ENCODE measurements around the gene TOMM6. TPM values are rescaled to one million over a fixed set of nuclear protein-coding genes. Genes with fewer than 3 reads are reported as not detected.

TOMM6 gene
- total and polyA plus RNA-seq, 4 donors: 48.2 to 123 (median 86.1) TPM

DNA sequence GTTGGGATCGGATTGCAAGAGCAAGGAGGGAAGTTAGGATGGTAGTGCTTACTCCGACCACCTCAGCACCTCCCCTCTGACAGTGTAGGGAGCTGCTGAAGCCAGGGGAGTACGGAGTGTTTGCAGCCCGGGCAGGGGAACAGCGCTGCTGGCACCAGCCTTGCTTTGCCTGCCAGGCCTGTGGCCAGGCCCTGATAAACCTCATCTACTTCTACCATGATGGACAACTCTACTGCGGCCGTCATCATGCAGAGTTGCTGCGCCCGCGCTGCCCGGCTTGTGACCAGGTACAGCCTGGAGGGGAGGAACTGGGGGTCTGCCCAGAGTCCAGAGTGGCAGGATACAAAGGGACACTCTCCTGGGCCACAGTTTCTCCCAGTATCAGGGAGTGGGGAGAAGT is 2.2 kb upstream of the TOMM6 start (continued):
- TF ChIP-seq, protein P1, sequence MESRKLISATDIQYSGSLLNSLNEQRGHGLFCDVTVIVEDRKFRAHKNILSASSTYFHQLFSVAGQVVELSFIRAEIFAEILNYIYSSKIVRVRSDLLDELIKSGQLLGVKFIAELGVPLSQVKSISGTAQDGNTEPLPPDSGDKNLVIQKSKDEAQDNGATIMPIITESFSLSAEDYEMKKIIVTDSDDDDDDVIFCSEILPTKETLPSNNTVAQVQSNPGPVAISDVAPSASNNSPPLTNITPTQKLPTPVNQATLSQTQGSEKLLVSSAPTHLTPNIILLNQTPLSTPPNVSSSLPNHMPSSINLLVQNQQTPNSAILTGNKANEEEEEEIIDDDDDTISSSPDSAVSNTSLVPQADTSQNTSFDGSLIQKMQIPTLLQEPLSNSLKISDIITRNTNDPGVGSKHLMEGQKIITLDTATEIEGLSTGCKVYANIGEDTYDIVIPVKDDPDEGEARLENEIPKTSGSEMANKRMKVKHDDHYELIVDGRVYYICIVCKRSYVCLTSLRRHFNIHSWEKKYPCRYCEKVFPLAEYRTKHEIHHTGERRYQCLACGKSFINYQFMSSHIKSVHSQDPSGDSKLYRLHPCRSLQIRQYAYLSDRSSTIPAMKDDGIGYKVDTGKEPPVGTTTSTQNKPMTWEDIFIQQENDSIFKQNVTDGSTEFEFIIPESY (IDR thresholded peaks at IDR 0.05): no peak

DNA sequence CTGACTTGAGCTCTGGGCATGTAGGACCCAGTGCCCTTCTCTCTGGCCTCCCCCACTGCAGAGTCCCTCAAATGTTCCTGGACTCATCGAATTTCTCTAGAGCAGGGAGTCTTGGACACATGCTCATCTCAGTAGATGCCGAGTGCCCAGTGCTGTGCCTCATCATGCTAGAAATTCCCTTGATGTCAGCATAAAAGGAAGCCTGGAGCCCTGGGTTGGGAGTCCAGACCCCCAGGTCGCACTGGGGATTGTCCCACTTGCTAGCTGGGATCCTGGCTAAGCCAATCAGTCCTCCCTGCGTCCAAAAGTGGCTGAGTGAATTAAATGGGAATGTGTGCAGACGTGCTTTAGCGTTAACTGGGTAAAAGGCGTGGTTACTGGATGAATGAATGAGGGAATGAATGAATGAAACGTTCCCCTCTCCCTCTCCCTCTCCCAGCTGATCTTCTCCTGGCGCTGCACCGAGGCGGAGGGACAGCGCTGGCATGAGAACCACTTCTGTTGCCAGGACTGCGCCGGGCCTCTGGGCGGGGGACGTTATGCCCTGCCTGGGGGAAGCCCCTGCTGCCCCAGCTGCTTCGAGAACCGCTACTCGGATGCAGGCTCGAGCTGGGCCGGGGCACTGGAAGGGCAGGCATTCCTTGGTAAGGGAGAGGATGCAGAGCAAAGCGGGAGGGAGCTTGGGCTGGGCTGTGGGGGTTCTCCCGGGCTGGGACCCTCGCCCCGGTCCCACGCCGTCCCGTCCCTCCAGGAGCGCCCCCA is 1.6 kb upstream of the TOMM6 start:
- H3K27me3 ChIP-seq (ENCODE audit: control insufficient read depth in 4 of 4, insufficient read depth in 4 of 4, low read length in 3 of 4): no peaks in the 10 kb centered on the region
- peak overlapping the region in 1 of 3 donors; percentile 72 for H3K4me3 ChIP-seq (ENCODE audit: low read depth in 1 of 3, low read length in 3 of 3)
- H3K36me3 ChIP-seq (ENCODE audit: control insufficient read depth in 4 of 4, insufficient read depth in 3 of 4, low read depth in 1 of 4, low read length in 3 of 4): peaks cover 0 to 13% (median 10%) of the 10 kb centered on the region in 4 donors
- DNase-seq (ENCODE audit: low spot score): no peak
- WGBS: 26% methylated on average over 29 of the region's 29 CpGs
- H3K4me1 ChIP-seq (ENCODE audit: control insufficient read depth in 4 of 4, insufficient read depth in 4 of 4, low read length in 3 of 4): peaks cover 9 to 33% (median 25%) of the 10 kb centered on the region in 4 donors
- no peak overlapping the region for H3K9ac ChIP-seq (ENCODE audit: low read depth in 1 of 2, low read length in 2 of 2)
- peak overlapping the region in 1 of 2 donors; percentile 54 for H3K27ac ChIP-seq (ENCODE audit: low read depth in 1 of 2, low read length in 2 of 2)
- TF ChIP-seq HNF4A (conservative IDR thresholded peaks at IDR 0.05) (no peak), RXRA (IDR thresholded peaks at IDR 0.05) (no peak)
- H3K9me3 ChIP-seq (ENCODE audit: control insufficient read depth in 4 of 4, low read length in 3 of 4): no peaks in the 10 kb centered on the region

DNA sequence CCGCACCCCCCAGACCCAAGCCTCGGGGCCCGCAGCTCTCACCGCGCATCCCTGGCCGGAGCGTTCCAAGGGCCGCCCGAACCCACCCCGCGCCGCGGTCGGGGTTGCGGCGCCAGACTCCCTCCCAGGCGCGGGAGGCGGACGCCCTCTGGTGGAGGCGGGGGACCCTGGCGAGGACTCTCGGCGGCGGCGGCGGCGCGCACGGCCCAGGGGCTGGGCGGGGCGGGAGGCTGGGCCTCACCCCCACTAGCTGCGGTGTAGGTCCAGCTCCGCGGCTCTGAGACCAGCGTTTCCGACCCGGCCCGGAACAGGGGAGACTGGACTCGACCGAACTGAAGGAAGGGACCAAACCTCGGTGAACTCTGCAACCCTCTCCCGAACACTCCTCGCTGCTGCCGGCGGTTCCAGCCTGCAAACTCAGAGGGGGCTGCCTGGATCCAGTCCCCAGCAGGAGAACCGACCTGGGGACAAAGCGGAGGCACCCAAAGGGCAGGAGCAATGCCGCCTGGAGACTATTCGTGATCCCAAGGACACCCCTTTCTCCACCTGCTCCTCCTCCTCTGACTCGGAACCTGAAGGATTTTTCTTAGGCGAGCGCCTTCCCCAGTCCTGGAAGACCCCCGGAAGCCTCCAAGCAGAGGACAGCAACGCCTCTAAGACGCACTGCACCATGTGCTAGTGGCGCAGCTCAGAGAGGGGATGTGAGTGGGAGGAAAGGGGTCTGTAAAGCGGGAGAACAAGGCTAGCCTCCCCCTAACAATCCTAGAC is 859 bp upstream of the TOMM6 start:
- peak overlapping the region; percentile 72 to 100 (median 96) for H3K4me3 ChIP-seq (ENCODE audit: low read depth in 1 of 3, low read length in 3 of 3)
- peaks cover 9 to 25% (median 19%) of the 10 kb centered on the region in 4 donors for H3K4me1 ChIP-seq (ENCODE audit: control insufficient read depth in 4 of 4, insufficient read depth in 4 of 4, low read length in 3 of 4)
- H3K9ac ChIP-seq (ENCODE audit: low read depth in 1 of 2, low read length in 2 of 2): peak overlapping the region; percentile 75 to 82
- TF ChIP-seq RAD21 (IDR thresholded peaks at IDR 0.05) (peak; percentile 46 to 68), FOXA2 (IDR thresholded peaks at IDR 0.05) (no peak), NR2F2 (IDR thresholded peaks at IDR 0.05) (no peak), RXRA (IDR thresholded peaks at IDR 0.05) (no peak)
- TF ChIP-seq, protein P1 (IDR thresholded peaks at IDR 0.05): no peak
- TF ChIP-seq, protein P2, sequence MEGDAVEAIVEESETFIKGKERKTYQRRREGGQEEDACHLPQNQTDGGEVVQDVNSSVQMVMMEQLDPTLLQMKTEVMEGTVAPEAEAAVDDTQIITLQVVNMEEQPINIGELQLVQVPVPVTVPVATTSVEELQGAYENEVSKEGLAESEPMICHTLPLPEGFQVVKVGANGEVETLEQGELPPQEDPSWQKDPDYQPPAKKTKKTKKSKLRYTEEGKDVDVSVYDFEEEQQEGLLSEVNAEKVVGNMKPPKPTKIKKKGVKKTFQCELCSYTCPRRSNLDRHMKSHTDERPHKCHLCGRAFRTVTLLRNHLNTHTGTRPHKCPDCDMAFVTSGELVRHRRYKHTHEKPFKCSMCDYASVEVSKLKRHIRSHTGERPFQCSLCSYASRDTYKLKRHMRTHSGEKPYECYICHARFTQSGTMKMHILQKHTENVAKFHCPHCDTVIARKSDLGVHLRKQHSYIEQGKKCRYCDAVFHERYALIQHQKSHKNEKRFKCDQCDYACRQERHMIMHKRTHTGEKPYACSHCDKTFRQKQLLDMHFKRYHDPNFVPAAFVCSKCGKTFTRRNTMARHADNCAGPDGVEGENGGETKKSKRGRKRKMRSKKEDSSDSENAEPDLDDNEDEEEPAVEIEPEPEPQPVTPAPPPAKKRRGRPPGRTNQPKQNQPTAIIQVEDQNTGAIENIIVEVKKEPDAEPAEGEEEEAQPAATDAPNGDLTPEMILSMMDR (IDR thresholded peaks at IDR 0.05; ENCODE audit: low read depth, low read length, missing input control): peak; percentile 76
- TF ChIP-seq, protein P3, sequence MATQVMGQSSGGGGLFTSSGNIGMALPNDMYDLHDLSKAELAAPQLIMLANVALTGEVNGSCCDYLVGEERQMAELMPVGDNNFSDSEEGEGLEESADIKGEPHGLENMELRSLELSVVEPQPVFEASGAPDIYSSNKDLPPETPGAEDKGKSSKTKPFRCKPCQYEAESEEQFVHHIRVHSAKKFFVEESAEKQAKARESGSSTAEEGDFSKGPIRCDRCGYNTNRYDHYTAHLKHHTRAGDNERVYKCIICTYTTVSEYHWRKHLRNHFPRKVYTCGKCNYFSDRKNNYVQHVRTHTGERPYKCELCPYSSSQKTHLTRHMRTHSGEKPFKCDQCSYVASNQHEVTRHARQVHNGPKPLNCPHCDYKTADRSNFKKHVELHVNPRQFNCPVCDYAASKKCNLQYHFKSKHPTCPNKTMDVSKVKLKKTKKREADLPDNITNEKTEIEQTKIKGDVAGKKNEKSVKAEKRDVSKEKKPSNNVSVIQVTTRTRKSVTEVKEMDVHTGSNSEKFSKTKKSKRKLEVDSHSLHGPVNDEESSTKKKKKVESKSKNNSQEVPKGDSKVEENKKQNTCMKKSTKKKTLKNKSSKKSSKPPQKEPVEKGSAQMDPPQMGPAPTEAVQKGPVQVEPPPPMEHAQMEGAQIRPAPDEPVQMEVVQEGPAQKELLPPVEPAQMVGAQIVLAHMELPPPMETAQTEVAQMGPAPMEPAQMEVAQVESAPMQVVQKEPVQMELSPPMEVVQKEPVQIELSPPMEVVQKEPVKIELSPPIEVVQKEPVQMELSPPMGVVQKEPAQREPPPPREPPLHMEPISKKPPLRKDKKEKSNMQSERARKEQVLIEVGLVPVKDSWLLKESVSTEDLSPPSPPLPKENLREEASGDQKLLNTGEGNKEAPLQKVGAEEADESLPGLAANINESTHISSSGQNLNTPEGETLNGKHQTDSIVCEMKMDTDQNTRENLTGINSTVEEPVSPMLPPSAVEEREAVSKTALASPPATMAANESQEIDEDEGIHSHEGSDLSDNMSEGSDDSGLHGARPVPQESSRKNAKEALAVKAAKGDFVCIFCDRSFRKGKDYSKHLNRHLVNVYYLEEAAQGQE (IDR thresholded peaks at IDR 0.05): peak; percentile 67
- TF ChIP-seq, protein P4, sequence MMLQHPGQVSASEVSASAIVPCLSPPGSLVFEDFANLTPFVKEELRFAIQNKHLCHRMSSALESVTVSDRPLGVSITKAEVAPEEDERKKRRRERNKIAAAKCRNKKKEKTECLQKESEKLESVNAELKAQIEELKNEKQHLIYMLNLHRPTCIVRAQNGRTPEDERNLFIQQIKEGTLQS (IDR thresholded peaks at IDR 0.05): no peak
- under 1% methylated on average over 58 of the region's 58 CpGs for WGBS
- H3K9me3 ChIP-seq (ENCODE audit: control insufficient read depth in 4 of 4, low read length in 3 of 4): no peaks in the 10 kb centered on the region
- no peaks in the 10 kb centered on the region for H3K27me3 ChIP-seq (ENCODE audit: control insufficient read depth in 4 of 4, insufficient read depth in 4 of 4, low read length in 3 of 4)
- H3K27ac ChIP-seq (ENCODE audit: low read depth in 1 of 2, low read length in 2 of 2): peak overlapping the region; percentile 91 to 94
- DNase-seq (ENCODE audit: low spot score): peak; percentile 92
- peaks cover 0 to 20% (median 10%) of the 10 kb centered on the region in 4 donors for H3K36me3 ChIP-seq (ENCODE audit: control insufficient read depth in 4 of 4, insufficient read depth in 3 of 4, low read depth in 1 of 4, low read length in 3 of 4)
